Measurements from ENCODE around the gene PLOD1.
A peak's percentile ranks its signal among the peaks of the same experiment; 100 is the strongest.
"Not testable (repeated sequence)": the region's sequence is repeated elsewhere in the genome, so short reads cannot be mapped to it uniquely, and the experiment has no call there.

Gene PLOD1

DNA sequence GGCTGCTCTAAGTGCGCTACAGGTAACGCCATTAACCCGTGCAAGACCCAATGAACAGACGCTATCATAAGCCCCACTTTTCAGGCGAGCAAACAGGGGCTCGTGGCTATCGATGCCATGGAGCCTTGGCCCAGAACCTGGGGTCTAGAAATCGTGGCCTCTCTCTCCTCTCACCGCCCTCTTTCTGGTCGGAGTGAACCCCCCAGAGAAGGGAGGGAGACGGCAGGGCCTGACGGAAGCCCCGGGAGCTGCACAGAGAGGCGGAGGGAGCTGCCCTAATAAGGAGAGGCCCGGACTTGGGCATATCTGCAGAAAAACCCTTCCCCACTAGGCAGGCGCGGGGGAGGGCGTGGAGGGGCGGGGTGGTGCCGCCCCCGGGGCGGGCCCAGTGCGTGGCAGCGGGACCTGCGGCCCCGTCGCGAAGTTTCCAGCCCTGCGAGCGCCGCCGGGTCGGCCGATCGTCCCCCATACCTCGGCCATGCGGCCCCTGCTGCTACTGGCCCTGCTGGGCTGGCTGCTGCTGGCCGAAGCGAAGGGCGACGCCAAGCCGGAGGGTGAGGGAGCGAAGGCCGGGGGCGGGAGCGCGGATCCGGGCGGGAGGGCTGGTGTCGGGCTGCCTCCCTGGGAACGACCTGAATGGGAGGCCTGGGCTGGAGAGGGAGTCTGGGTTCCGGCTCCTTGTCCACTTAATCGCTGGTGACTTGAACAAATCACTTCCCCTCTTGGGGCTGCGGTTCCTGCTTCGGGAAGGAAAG lies at the start of gene PLOD1:
Gene PLOD1, plus strand, starts transcription at position 416 of the 755 bp plus-strand sequence. Its CDS starts 63 bp downstream, at position 479.
- peak; percentile 83 for DNase-seq (ENCODE audit: low read depth)

DNA sequence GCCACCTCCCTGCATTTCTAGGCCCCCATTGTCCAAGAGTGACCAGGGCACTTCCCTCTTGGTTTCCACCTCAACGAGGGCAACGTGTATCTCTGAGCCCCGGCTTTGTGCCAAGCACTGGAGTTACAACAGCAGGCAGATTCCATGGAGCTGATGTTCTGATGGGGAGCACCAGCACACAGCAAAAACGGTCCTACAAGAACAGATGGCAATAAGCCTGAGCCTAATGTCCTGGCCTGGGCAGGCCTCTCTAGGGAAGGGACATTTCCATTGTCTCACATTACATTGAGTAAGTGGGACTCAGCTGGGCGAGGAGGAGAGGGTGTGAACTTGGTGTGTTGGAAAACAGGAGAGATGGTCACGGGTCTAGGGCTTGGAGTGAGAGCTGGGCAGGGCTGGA lies 48.6 kb upstream of the PLOD1 start:
- no peak for DNase-seq (ENCODE audit: low read depth)

- DNase-seq (ENCODE audit: low read depth): no peak
Observed at GRCh38 chr1:11886986-11887665, 47.4 kb upstream of the PLOD1 start.

DNA sequence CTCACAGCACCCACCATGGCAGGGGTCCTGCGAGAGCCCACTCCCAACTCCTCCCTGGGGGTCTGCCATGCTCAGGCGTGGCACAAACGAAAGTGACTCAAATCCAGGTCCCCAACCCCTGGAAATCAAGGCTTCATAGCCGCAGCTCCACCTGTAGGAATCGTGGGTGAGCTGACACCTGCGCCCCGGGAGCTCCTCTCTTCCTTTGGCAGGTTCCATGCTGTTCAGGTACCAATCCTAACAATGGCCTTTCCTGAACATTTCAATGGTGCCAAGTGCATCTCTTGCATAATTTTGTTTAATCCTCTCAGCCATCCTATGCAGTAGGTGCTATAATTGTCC lies 46.9 kb upstream of the PLOD1 start:
- no peak for DNase-seq (ENCODE audit: low read depth)

GRCh38 chr1:11888206-11888876 lies 46.2 kb upstream of the PLOD1 start:
- no peak for DNase-seq (ENCODE audit: low read depth)

GRCh38 chr1:11888877-11889208 lies 45.7 kb upstream of the PLOD1 start:
- DNase-seq (ENCODE audit: low read depth): no peak

GRCh38 chr1:11891433-11892186 lies 42.9 kb upstream of the PLOD1 start:
- no peak for DNase-seq (ENCODE audit: low read depth)

DNA sequence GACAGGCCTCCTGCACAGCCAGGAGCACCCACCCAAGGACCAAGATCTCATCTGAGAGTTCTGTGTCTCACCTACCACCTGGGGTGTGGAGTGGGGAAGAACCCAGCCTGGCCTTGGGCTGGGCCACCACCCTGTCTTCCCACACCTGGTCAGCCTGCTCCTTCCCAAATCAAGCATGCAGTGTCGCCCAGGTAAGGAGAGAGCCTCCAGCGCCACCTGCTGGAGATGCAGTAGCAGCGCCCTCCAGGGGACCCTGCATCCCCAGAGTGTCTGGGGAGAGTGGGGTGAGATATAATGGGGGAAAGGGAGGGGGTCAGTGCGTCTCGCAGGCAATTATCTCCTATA lies 40.6 kb upstream of the PLOD1 start:
- DNase-seq (ENCODE audit: low read depth): peak; percentile 45

GRCh38 chr1:11894501-11894900 lies 40.0 kb upstream of the PLOD1 start:
- not testable (repeated sequence) for DNase-seq (ENCODE audit: low read depth)

- DNase-seq (ENCODE audit: low read depth): no peak
Observed at GRCh38 chr1:11898086-11898785, 36.3 kb upstream of the PLOD1 start.

DNA sequence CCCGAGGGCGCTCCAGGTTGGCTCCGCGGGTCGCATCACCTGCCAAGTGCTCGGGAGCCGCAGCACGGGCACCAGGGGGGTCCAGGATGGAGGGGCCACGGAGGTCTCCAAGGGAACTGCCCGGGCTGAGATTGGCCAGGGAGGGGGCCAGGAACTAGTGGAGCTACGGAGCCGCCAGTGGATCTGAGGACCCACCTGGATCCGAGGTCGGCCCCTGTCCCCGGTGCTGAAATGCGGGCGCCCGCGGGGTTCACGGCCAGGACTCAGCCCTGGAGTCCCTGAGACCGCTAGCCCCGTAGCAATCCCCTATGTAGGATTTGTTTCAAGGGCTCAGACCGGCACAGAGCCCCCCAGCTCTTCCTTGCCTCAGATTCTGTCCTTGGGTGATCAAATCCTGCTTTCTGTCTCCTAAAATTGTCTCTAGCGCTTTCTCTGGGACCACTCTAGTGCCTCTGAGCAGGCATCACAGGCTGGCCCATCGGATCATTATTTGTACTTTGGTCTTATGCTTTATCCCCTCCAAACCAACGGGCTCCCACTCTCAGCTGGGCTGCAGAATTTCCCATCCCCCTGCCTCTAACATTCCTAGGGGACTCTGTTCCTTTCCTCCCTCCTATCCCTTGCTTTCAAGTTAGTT lies 35.6 kb upstream of the PLOD1 start:
- DNase-seq (ENCODE audit: low read depth): no peak

DNA sequence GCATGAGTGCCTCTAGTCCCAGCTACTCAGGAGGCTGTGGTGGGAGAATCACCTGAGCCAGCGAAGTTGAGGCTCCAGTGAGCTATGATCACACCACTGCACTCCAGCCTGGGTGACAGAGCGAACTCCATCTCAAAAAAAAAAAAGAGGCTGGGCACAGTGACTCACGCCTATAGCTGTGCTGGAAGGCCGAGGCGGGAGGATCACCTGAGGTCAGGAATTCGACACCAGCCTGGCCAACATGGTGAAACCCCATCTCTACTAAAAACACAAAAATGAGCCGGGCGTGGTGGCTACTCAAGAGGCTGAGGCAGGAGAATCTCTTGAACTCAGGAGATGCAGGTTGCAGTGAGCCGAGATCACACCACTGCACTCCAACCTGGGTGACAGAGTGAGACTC lies 33.1 kb upstream of the PLOD1 start:
- DNase-seq (ENCODE audit: low read depth): not testable (repeated sequence)

DNA sequence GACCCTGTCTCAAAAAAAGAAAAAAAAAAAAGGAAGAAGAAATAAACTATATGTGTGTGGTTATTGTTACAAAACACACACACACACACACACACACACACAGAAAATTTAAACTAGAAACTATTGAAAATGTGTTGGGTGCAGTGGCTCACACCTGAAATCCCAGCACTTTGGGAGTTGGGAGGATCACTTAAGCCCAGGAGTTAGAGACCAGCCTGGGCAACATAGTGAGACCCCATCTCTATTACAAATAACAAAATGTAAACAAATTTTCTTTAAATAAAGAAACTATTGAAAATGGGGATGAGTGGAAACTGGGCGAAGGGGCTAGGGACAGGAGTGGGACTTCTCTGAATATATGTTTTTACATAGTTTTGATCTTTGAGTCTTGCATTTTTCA lies 31.3 kb upstream of the PLOD1 start:
- DNase-seq (ENCODE audit: low read depth): no peak

DNA sequence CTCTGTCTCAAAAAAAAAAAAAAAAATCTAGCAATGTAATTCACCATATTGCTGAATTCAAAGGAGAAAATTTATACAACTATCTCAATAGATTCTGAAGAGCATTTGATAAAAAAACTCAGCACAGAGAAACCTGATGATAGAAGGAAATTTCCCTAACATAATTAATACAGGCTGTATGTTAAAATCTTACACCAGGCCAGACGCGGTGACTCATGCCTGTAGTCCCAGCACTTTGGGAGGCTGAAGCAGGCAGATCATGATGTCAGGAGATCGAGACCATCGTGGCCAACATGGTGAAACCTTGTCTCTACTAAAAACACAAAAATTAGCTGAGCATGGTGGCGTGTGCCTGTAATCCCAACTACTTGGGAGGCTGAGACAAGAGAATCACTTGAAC lies 30.4 kb upstream of the PLOD1 start:
- not testable (repeated sequence) for DNase-seq (ENCODE audit: low read depth)

DNA sequence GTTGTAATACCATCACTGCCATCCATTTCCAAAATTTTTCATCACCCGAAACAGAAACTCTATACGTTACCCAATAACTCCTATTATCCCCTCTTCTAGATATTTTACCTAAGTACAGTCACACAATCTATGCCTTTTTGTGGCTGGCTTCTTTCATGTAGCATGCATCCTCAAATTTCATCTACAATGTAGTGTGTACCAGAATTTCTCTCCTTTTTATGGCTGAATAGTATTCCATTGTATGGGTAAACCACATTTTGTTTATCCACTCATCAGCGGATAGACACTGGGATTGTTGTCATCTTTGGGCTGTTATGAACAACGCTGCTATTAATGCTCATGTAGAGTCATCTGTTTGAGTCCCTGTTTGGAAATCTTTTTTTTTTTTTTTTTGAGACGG lies 29.5 kb upstream of the PLOD1 start:
- DNase-seq (ENCODE audit: low read depth): no peak

GRCh38 chr1:11906870-11907269 lies 27.6 kb upstream of the PLOD1 start:
- no peak for DNase-seq (ENCODE audit: low read depth)

- DNase-seq (ENCODE audit: low read depth): peak; percentile 88
Observed at GRCh38 chr1:11907275-11908094, 27.0 kb upstream of the PLOD1 start.

DNA sequence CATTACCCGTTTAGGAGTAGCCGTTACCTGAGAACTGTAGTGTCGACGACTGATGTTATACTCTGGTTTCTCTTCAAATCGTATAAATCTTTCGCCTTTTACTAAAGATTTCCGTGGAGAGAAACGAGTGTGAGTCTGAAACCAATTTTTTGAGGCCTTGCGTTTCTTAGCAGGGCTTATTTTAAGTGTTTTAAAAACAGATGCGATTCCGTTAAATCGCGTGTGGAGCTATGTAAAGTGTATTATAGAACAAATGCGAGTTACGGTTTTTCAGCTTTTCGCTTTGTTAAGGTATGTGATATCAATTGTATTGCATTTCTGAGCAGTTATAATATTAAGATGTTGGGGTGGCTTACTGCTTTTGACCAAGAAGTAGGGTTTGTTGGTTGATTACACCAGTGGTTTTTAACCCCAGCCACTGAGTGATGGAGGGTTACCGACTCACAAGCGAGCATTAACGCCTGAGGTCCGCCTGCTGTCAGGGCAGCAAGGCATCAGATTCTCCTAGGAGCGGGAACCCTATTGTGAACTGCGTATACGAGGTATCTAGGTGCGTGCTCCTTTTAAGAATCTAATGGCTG lies 26.3 kb upstream of the PLOD1 start:
- DNase-seq (ENCODE audit: low read depth): peak; percentile 44

DNA sequence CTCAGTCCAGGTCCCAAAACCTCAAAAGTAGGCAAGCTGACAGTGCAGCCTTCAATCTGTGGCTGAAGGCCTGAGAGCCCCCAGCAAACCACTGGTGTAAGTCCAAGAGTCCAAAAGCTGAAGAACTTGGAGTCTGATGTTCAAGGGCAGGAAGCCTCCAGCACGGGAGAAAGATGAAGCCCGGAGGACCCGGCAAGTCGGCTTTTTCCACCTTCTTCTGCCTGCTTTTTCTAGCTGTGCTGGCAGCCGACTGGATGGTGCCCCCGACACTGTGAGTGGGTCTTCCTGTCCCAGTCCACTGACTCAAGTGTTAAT lies 23.6 kb upstream of the PLOD1 start:
- DNase-seq (ENCODE audit: low read depth): not testable (repeated sequence)

- no peak for DNase-seq (ENCODE audit: low read depth)
Observed at GRCh38 chr1:11912000-11912399, 22.5 kb upstream of the PLOD1 start.
